ENCODE results near the gene CUX1. TPM values are rescaled to one million over a fixed set of nuclear protein-coding genes. Genes with fewer than 3 reads are reported as not detected.

The CUX1 gene
- total and polyA plus RNA-seq, 2 of the 13 experiments (the other 11 are each of a cell fraction or from before 2014, with no cell fraction given): 13.7 to 14.9 TPM

DNA sequence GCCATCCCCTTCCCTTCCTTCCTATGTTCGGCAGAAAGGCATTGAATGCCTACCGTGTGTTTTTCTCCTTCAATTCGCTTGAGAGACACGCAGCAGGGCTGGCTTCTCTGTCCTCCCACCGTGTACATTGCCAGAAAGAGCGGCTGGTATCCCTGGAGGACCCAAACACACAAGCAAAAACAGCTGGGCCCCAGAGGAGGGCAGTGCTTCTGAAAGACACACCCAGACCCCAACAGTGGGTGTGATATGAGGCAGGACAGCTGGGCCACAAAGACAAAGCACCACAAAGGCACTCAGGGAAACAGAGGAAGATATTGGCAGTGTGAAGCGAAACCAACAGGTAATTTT lies 336.1 kb downstream of the CUX1 start (continued):
- TF ChIP-seq, protein P1, sequence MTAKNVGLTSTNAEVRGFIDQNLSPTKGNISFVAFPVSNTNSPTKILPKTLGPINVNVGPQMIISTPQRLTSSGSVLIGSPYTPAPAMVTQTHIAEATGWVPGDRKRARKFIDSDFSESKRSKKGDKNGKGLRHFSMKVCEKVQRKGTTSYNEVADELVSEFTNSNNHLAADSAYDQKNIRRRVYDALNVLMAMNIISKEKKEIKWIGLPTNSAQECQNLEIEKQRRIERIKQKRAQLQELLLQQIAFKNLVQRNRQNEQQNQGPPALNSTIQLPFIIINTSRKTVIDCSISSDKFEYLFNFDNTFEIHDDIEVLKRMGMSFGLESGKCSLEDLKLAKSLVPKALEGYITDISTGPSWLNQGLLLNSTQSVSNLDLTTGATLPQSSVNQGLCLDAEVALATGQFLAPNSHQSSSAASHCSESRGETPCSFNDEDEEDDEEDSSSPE (CRISPR knock-in tag; IDR thresholded peaks at IDR 0.05): no peak
- TF ChIP-seq TOPORS (CRISPR knock-in tag; IDR thresholded peaks at IDR 0.05) (no peak), ATF7 (IDR thresholded peaks at IDR 0.05) (no peak), ATF7 (CRISPR knock-in tag; IDR thresholded peaks at IDR 0.05) (0 out of 2 replicates have a peak, but pooled peaks have one; percentile 38), ZFP37 (CRISPR knock-in tag; IDR thresholded peaks at IDR 0.05; ENCODE audit: borderline replicate concordance) (no peak), ZNF569 (CRISPR knock-in tag; IDR thresholded peaks at IDR 0.05; ENCODE audit: borderline replicate concordance) (no peak), ZNF430 (CRISPR knock-in tag; IDR thresholded peaks at IDR 0.05) (no peak), ARNT2 (CRISPR knock-in tag; IDR thresholded peaks at IDR 0.05; ENCODE audit: low read depth) (no peak), ZFP36L1 (CRISPR knock-in tag; IDR thresholded peaks at IDR 0.05) (no peak), ZNF709 (CRISPR knock-in tag; IDR thresholded peaks at IDR 0.05) (no peak), JARID2 (CRISPR knock-in tag; IDR thresholded peaks at IDR 0.05; ENCODE audit: insufficient replicate concordance) (no peak), ZNF101 (CRISPR knock-in tag; IDR thresholded peaks at IDR 0.05; ENCODE audit: borderline replicate concordance, low read depth) (no peak), FOXK1 (CRISPR knock-in tag; IDR thresholded peaks at IDR 0.05; ENCODE audit: borderline replicate concordance, low read depth) (no peak), RBFOX2 (IDR thresholded peaks at IDR 0.05; ENCODE audit: low read depth, low read length) (0 out of 2 replicates have a peak, but pooled peaks have one; percentile 0), ZNF780A (CRISPR knock-in tag; IDR thresholded peaks at IDR 0.05) (no peak), SOX6 (IDR thresholded peaks at IDR 0.05) (no peak), SOX6 (CRISPR knock-in tag; IDR thresholded peaks at IDR 0.05) (no peak), POGZ (CRISPR knock-in tag; IDR thresholded peaks at IDR 0.05) (no peak), NFRKB (IDR thresholded peaks at IDR 0.05) (no peak)
- TF ChIP-seq, protein P2, sequence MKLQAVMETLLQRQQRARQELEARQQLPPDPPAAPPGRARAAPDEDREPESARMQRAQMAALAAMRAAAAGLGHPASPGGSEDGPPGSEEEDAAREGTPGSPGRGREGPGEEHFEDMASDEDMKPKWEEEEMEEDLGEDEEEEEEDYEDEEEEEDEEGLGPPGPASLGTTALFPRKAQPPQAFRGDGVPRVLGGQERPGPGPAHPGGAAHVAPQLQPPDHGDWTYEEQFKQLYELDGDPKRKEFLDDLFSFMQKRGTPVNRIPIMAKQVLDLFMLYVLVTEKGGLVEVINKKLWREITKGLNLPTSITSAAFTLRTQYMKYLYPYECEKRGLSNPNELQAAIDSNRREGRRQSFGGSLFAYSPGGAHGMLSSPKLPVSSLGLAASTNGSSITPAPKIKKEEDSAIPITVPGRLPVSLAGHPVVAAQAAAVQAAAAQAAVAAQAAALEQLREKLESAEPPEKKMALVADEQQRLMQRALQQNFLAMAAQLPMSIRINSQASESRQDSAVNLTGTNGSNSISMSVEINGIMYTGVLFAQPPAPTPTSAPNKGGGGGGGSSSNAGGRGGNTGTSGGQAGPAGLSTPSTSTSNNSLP (IDR thresholded peaks at IDR 0.05; ENCODE audit: low read depth, low read length): no peak
- TF ChIP-seq, protein P3, sequence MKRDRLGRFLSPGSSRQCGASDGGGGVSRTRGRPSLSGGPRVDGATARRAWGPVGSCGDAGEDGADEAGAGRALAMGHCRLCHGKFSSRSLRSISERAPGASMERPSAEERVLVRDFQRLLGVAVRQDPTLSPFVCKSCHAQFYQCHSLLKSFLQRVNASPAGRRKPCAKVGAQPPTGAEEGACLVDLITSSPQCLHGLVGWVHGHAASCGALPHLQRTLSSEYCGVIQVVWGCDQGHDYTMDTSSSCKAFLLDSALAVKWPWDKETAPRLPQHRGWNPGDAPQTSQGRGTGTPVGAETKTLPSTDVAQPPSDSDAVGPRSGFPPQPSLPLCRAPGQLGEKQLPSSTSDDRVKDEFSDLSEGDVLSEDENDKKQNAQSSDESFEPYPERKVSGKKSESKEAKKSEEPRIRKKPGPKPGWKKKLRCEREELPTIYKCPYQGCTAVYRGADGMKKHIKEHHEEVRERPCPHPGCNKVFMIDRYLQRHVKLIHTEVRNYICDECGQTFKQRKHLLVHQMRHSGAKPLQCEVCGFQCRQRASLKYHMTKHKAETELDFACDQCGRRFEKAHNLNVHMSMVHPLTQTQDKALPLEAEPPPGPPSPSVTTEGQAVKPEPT (CRISPR knock-in tag; IDR thresholded peaks at IDR 0.05; ENCODE audit: low read depth): 0 out of 2 replicates have a peak, but pooled peaks have one; percentile 15
- TF ChIP-seq, protein P4, sequence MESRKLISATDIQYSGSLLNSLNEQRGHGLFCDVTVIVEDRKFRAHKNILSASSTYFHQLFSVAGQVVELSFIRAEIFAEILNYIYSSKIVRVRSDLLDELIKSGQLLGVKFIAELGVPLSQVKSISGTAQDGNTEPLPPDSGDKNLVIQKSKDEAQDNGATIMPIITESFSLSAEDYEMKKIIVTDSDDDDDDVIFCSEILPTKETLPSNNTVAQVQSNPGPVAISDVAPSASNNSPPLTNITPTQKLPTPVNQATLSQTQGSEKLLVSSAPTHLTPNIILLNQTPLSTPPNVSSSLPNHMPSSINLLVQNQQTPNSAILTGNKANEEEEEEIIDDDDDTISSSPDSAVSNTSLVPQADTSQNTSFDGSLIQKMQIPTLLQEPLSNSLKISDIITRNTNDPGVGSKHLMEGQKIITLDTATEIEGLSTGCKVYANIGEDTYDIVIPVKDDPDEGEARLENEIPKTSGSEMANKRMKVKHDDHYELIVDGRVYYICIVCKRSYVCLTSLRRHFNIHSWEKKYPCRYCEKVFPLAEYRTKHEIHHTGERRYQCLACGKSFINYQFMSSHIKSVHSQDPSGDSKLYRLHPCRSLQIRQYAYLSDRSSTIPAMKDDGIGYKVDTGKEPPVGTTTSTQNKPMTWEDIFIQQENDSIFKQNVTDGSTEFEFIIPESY (CRISPR knock-in tag; IDR thresholded peaks at IDR 0.05): no peak
- TF ChIP-seq, protein P5, sequence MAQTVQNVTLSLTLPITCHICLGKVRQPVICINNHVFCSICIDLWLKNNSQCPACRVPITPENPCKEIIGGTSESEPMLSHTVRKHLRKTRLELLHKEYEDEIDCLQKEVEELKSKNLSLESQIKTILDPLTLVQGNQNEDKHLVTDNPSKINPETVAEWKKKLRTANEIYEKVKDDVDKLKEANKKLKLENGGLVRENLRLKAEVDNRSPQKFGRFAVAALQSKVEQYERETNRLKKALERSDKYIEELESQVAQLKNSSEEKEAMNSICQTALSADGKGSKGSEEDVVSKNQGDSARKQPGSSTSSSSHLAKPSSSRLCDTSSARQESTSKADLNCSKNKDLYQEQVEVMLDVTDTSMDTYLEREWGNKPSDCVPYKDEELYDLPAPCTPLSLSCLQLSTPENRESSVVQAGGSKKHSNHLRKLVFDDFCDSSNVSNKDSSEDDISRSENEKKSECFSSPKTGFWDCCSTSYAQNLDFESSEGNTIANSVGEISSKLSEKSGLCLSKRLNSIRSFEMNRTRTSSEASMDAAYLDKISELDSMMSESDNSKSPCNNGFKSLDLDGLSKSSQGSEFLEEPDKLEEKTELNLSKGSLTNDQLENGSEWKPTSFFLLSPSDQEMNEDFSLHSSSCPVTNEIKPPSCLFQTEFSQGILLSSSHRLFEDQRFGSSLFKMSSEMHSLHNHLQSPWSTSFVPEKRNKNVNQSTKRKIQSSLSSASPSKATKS (CRISPR knock-in tag; IDR thresholded peaks at IDR 0.05): 0 out of 2 replicates have a peak, but pooled peaks have one; percentile 59
